GM23338 (cell line): ENCODE measurements around the gene SZRD1. TPM values are rescaled to one million over a fixed set of nuclear protein-coding genes. Genes with fewer than 3 reads are reported as not detected.

Source experiments
- ATAC-seq: fragments of 200-7000 bp; cut with Tn5 transposase; 3 replicates; pipeline ENCODE4 v1.9.1; 2020
- DNase-seq: peaks from one replicate; pipeline ENCODE4 v3.0.0-alpha.2; 2015; ENCODE audit warnings: low spot score
- H2AFZ ChIP-seq: fragments of 200-600 bp; sonication (generic); 2 replicates; pipeline ENCODE4 v1.8.0; 2016; ENCODE audit warnings: antibody characterized with exemption, mild to moderate bottlenecking, moderate library complexity
- H3F3A ChIP-seq: fragments of 200-600 bp; sonication (generic); replicated peaks from 2 replicates; pipeline ENCODE4 v1.8.0; 2017; ENCODE audit warnings: antibody characterized with exemption, mixed run types, low read depth
- H3K27ac ChIP-seq: fragments of 200-600 bp; sonication (generic); 2 replicates; pipeline ENCODE4 v1.6.1; 2016; ENCODE audit warnings: low read depth
- H3K27me3 ChIP-seq: fragments of 200-600 bp; sonication (generic); 2 replicates; pipeline ENCODE4 v1.8.0; 2016; ENCODE audit warnings: mild to moderate bottlenecking, mixed run types, moderate library complexity; ENCODE audit not compliant: insufficient read depth
- H3K36me3 ChIP-seq: fragments of 200-600 bp; sonication (generic); 2 replicates; pipeline ENCODE4 v1.8.0; 2016; ENCODE audit warnings: mild to moderate bottlenecking; ENCODE audit not compliant: insufficient read depth
- H3K4me1 ChIP-seq: fragments of 200-600 bp; sonication (generic); 2 replicates; pipeline ENCODE4 v1.8.0; 2016; ENCODE audit warnings: mild to moderate bottlenecking, moderate library complexity; ENCODE audit not compliant: insufficient read depth
- H3K4me2 ChIP-seq: fragments of 200-600 bp; sonication (generic); 2 replicates; pipeline ENCODE4 v1.7.1; 2017; ENCODE audit warnings: mixed run types
- H3K4me3 ChIP-seq: fragments of 200-600 bp; sonication (generic); 2 replicates; pipeline ENCODE4 v1.6.1; 2016; ENCODE audit warnings: mixed run types
- H3K79me2 ChIP-seq: fragments of 200-600 bp; sonication (generic); replicated peaks from 2 replicates; pipeline ENCODE4 v1.8.0; 2017; ENCODE audit warnings: mild to moderate bottlenecking; ENCODE audit not compliant: insufficient read depth
- H3K9me2 ChIP-seq: fragments of 200-600 bp; sonication (generic); 2 replicates; pipeline ENCODE4 v1.8.0; 2017; ENCODE audit not compliant: insufficient read depth
- H4K20me1 ChIP-seq: fragments of 200-600 bp; sonication (generic); replicated peaks from 2 replicates; pipeline ENCODE4 v1.8.0; 2017; ENCODE audit warnings: mild to moderate bottlenecking; ENCODE audit not compliant: insufficient read depth
- H3K27ac Mint-ChIP-seq: 2 replicates; pipeline ENCODE4 v1.8.0; 2020; ENCODE audit warnings: inconsistent platforms, mild to moderate bottlenecking, moderate library complexity, mixed read lengths
- H3K27me3 Mint-ChIP-seq: 3 replicates; pipeline ENCODE4 v1.8.0; 2022; ENCODE audit warnings: low read depth, mild to moderate bottlenecking, moderate library complexity, mixed read lengths, inconsistent platforms; ENCODE audit not compliant: insufficient read depth, poor library complexity
- H3K36me3 Mint-ChIP-seq: 3 replicates; pipeline ENCODE4 v1.8.0; 2021; ENCODE audit warnings: low read depth, mild to moderate bottlenecking, inconsistent platforms, moderate library complexity, mixed read lengths
- H3K4me1 Mint-ChIP-seq: 3 replicates; pipeline ENCODE4 v1.8.0; 2020; ENCODE audit warnings: mild to moderate bottlenecking, inconsistent platforms, mixed read lengths
- H3K4me3 Mint-ChIP-seq: 3 replicates; pipeline ENCODE4 v1.8.0; 2021; ENCODE audit warnings: moderate library complexity, mild to moderate bottlenecking, inconsistent platforms, mixed read lengths
- H3K9me3 Mint-ChIP-seq: 3 replicates; pipeline ENCODE4 v1.8.0; 2020; ENCODE audit warnings: moderate library complexity, mild to moderate bottlenecking, inconsistent platforms, mixed read lengths
- CREB1 ChIP-seq: fragments of 250-450 bp; sonication (Bioruptor Pico); IDR thresholded peaks from 2 replicates; pipeline ENCODE4 v1.5.0; 2020; ENCODE audit warnings: low read depth, mild to moderate bottlenecking, moderate library complexity
- EZH2 ChIP-seq: fragments of 200-600 bp; sonication (generic); IDR thresholded peaks from one replicate; pipeline ENCODE4 v1.8.0; 2017; ENCODE audit warnings: antibody characterized with exemption, mild to moderate bottlenecking, low read depth; ENCODE audit not compliant: unreplicated experiment
- EZH2phosphoT487 ChIP-seq: fragments of 200-600 bp; sonication (generic); IDR thresholded peaks from one replicate; pipeline ENCODE4 v1.8.1; 2018; ENCODE audit warnings: antibody characterized with exemption; ENCODE audit not compliant: unreplicated experiment
- JUNB ChIP-seq: IDR thresholded peaks from one replicate; pipeline ENCODE4 v1.6.1; 2016; ENCODE audit warnings: antibody characterized with exemption; ENCODE audit not compliant: unreplicated experiment
- NANOG ChIP-seq: IDR thresholded peaks from 2 replicates; pipeline ENCODE4 v1.6.1; 2016; ENCODE audit warnings: antibody characterized with exemption, borderline replicate concordance
- POLR2AphosphoS5 ChIP-seq: IDR thresholded peaks from 2 replicates; pipeline ENCODE4 v1.6.1; 2016; ENCODE audit warnings: antibody characterized with exemption, low read depth
- STAT1 ChIP-seq: IDR thresholded peaks from one replicate; pipeline ENCODE4 v1.6.1; 2016; ENCODE audit warnings: antibody characterized with exemption; ENCODE audit not compliant: unreplicated experiment
- ZNF114 ChIP-seq: fragments of 250-450 bp; sonication (Bioruptor Pico); IDR thresholded peaks from 2 replicates; pipeline ENCODE4 v1.5.0; 2020; ENCODE audit warnings: mild to moderate bottlenecking, moderate library complexity
- ZNF331 ChIP-seq: fragments of 250-450 bp; sonication (Bioruptor Pico); IDR thresholded peaks from 2 replicates; pipeline ENCODE4 v1.5.0; 2020; ENCODE audit warnings: low read depth, mild to moderate bottlenecking, moderate library complexity
- polyA plus RNA-seq: library from polyadenylated mRNA; unstranded; fragments of >200 nt; fragmentation: Nextera tagmentation; extraction: Ambion mirVana; gene quantifications from 2 replicates; pipeline ENCODE4 v1.2.1, GENCODE V29; 2016
- total RNA-seq: library from RNA; depleted of rRNA; stranded (reverse); fragments of >200 nt; shearing (Covaris generic); gene quantifications from 2 replicates; pipeline ENCODE4 v1.2.3, GENCODE V29; 2014
- TF ChIP-seq, protein P1 (sequence below), 2 experiments: fragments of 200-600 bp in 1 of 2; sonication (generic) in 1 of 2; conservative IDR thresholded peaks; 2 replicates each; pipeline versions ENCODE4 v1.5.1 to v1.6.1; 2016 to 2017; ENCODE audit warnings: antibody characterized with exemption in 2 of 2, low read depth in 2 of 2, mild to moderate bottlenecking in 2 of 2, moderate library complexity in 1 of 2
- TF ChIP-seq, protein P2 (sequence below): fragments of 250-450 bp; sonication (Bioruptor Pico); IDR thresholded peaks from 2 replicates; pipeline ENCODE4 v1.5.0; 2020; ENCODE audit warnings: mild to moderate bottlenecking, moderate library complexity
- TF ChIP-seq, protein P3 (sequence below): IDR thresholded peaks from 2 replicates; pipeline ENCODE4 v1.6.1; 2016; ENCODE audit warnings: antibody characterized with exemption
- TF ChIP-seq, protein P4 (sequence below): IDR thresholded peaks from one replicate; pipeline ENCODE4 v1.6.1; 2018; ENCODE audit warnings: antibody characterized with exemption; ENCODE audit not compliant: unreplicated experiment

SZRD1 gene
- total and polyA plus RNA-seq, 2 experiments from 2014 or later, result 32.5 to 70.9 TPM

DNA sequence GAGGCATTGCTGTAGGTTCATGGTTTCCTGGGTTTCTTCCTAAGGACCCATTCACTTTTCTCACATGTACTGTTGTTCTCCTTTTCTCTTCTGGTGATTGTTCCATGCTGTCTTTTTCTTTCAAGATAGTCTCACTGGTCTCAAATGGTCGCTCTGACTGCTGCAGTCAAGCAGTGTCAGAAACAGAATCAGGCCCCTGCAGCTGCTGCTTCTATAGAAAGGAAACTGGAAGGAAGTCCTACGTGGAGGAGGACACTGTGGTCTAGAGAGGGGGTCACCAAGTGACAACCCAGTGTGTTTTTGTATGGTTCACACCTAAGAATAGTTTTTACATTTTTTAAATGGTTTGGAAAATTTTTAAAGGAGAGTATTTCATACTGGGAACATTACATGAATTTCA lies 75.9 kb downstream of the SZRD1 start:
- Mint-ChIP-seq H3K9me3 (no peaks in the 10 kb centered on the region), H3K27me3 (peaks cover 14% of the 10 kb centered on the region), H3K4me3 (peak overlapping the region; percentile 12; the same call in 1 of the 3 replicates), H3K27ac (no peak overlapping the region), H3K4me1 (0 out of 3 replicates have a peak, but pooled peaks cover 7% of the 10 kb centered on the region), H3K36me3 (peaks cover 16% of the 10 kb centered on the region)
- no peak for TF ChIP-seq ZNF331 (CRISPR knock-in tag)
- no peak for TF ChIP-seq STAT1
- TF ChIP-seq NANOG, result no peak
- TF ChIP-seq POLR2AphosphoS5, result no peak
- TF ChIP-seq EZH2, result no peak
- TF ChIP-seq, protein P1, sequence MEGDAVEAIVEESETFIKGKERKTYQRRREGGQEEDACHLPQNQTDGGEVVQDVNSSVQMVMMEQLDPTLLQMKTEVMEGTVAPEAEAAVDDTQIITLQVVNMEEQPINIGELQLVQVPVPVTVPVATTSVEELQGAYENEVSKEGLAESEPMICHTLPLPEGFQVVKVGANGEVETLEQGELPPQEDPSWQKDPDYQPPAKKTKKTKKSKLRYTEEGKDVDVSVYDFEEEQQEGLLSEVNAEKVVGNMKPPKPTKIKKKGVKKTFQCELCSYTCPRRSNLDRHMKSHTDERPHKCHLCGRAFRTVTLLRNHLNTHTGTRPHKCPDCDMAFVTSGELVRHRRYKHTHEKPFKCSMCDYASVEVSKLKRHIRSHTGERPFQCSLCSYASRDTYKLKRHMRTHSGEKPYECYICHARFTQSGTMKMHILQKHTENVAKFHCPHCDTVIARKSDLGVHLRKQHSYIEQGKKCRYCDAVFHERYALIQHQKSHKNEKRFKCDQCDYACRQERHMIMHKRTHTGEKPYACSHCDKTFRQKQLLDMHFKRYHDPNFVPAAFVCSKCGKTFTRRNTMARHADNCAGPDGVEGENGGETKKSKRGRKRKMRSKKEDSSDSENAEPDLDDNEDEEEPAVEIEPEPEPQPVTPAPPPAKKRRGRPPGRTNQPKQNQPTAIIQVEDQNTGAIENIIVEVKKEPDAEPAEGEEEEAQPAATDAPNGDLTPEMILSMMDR (conservative IDR thresholded peaks at IDR 0.05; ENCODE audit: low read depth in 2 of 2), result no peak
- TF ChIP-seq, protein P2, sequence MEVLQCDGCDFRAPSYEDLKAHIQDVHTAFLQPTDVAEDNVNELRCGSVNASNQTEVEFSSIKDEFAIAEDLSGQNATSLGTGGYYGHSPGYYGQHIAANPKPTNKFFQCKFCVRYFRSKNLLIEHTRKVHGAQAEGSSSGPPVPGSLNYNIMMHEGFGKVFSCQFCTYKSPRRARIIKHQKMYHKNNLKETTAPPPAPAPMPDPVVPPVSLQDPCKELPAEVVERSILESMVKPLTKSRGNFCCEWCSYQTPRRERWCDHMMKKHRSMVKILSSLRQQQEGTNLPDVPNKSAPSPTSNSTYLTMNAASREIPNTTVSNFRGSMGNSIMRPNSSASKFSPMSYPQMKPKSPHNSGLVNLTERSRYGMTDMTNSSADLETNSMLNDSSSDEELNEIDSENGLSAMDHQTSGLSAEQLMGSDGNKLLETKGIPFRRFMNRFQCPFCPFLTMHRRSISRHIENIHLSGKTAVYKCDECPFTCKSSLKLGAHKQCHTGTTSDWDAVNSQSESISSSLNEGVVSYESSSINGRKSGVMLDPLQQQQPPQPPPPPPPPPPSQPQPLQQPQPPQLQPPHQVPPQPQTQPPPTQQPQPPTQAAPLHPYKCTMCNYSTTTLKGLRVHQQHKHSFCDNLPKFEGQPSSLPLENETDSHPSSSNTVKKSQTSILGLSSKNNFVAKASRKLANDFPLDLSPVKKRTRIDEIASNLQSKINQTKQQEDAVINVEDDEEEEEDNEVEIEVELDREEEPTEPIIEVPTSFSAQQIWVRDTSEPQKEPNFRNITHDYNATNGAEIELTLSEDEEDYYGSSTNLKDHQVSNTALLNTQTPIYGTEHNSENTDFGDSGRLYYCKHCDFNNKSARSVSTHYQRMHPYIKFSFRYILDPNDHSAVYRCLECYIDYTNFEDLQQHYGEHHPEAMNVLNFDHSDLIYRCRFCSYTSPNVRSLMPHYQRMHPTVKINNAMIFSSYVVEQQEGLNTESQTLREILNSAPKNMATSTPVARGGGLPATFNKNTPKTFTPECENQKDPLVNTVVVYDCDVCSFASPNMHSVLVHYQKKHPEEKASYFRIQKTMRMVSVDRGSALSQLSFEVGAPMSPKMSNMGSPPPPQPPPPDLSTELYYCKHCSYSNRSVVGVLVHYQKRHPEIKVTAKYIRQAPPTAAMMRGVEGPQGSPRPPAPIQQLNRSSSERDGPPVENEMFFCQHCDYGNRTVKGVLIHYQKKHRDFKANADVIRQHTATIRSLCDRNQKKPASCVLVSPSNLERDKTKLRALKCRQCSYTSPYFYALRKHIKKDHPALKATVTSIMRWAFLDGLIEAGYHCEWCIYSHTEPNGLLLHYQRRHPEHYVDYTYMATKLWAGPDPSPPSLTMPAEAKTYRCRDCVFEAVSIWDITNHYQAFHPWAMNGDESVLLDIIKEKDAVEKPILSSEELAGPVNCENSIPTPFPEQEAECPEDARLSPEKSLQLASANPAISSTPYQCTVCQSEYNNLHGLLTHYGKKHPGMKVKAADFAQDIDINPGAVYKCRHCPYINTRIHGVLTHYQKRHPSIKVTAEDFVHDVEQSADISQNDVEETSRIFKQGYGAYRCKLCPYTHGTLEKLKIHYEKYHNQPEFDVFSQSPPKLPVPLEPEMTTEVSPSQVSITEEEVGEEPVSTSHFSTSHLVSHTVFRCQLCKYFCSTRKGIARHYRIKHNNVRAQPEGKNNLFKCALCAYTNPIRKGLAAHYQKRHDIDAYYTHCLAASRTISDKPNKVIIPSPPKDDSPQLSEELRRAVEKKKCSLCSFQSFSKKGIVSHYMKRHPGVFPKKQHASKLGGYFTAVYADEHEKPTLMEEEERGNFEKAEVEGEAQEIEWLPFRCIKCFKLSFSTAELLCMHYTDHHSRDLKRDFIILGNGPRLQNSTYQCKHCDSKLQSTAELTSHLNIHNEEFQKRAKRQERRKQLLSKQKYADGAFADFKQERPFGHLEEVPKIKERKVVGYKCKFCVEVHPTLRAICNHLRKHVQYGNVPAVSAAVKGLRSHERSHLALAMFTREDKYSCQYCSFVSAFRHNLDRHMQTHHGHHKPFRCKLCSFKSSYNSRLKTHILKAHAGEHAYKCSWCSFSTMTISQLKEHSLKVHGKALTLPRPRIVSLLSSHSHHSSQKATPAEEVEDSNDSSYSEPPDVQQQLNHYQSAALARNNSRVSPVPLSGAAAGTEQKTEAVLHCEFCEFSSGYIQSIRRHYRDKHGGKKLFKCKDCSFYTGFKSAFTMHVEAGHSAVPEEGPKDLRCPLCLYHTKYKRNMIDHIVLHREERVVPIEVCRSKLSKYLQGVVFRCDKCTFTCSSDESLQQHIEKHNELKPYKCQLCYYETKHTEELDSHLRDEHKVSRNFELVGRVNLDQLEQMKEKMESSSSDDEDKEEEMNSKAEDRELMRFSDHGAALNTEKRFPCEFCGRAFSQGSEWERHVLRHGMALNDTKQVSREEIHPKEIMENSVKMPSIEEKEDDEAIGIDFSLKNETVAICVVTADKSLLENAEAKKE (CRISPR knock-in tag), result no peak
- TF ChIP-seq ZNF114 (CRISPR knock-in tag), result no peak
- TF ChIP-seq, protein P3, sequence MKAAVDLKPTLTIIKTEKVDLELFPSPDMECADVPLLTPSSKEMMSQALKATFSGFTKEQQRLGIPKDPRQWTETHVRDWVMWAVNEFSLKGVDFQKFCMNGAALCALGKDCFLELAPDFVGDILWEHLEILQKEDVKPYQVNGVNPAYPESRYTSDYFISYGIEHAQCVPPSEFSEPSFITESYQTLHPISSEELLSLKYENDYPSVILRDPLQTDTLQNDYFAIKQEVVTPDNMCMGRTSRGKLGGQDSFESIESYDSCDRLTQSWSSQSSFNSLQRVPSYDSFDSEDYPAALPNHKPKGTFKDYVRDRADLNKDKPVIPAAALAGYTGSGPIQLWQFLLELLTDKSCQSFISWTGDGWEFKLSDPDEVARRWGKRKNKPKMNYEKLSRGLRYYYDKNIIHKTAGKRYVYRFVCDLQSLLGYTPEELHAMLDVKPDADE, result no peak
- TF ChIP-seq JUNB, result no peak
- TF ChIP-seq CREB1 (CRISPR knock-in tag), result no peak
- TF ChIP-seq EZH2phosphoT487, result no peak
- TF ChIP-seq, protein P4, sequence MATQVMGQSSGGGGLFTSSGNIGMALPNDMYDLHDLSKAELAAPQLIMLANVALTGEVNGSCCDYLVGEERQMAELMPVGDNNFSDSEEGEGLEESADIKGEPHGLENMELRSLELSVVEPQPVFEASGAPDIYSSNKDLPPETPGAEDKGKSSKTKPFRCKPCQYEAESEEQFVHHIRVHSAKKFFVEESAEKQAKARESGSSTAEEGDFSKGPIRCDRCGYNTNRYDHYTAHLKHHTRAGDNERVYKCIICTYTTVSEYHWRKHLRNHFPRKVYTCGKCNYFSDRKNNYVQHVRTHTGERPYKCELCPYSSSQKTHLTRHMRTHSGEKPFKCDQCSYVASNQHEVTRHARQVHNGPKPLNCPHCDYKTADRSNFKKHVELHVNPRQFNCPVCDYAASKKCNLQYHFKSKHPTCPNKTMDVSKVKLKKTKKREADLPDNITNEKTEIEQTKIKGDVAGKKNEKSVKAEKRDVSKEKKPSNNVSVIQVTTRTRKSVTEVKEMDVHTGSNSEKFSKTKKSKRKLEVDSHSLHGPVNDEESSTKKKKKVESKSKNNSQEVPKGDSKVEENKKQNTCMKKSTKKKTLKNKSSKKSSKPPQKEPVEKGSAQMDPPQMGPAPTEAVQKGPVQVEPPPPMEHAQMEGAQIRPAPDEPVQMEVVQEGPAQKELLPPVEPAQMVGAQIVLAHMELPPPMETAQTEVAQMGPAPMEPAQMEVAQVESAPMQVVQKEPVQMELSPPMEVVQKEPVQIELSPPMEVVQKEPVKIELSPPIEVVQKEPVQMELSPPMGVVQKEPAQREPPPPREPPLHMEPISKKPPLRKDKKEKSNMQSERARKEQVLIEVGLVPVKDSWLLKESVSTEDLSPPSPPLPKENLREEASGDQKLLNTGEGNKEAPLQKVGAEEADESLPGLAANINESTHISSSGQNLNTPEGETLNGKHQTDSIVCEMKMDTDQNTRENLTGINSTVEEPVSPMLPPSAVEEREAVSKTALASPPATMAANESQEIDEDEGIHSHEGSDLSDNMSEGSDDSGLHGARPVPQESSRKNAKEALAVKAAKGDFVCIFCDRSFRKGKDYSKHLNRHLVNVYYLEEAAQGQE, result no peak
- DNase-seq, result no peak
- H3K4me3 ChIP-seq, result no peak overlapping the region
- H2AFZ ChIP-seq, result no peak overlapping the region
- no peak overlapping the region for H3K4me2 ChIP-seq
- H3K4me1 ChIP-seq, result no peaks in the 10 kb centered on the region; the same call in 1 of the 2 replicates
- H3F3A ChIP-seq, result peaks cover 8% of the 10 kb centered on the region
- H4K20me1 ChIP-seq, result peaks cover 39% of the 10 kb centered on the region; the same call in 1 of the 2 replicates
- no peak overlapping the region for H3K27ac ChIP-seq
- no peaks in the 10 kb centered on the region for H3K36me3 ChIP-seq
- H3K79me2 ChIP-seq, result peaks cover 16% of the 10 kb centered on the region
- no peaks in the 10 kb centered on the region for H3K9me2 ChIP-seq
- peaks cover 10% of the 10 kb centered on the region; the same call in 1 of the 2 replicates for H3K27me3 ChIP-seq
- ATAC-seq, result no peak
